Panc1 (cell line): ENCODE results near the gene ARFRP1. TPM values are rescaled to one million over a fixed set of nuclear protein-coding genes. Genes with fewer than 3 reads are reported as not detected.

Experiments
- ATAC-seq: fragments of 200-7000 bp; cut with Tn5 transposase; 2 replicates; pipeline ENCODE4 v1.9.1; 2020; ENCODE audit warnings: mild to moderate bottlenecking, moderate library complexity
- BruUV-seq: library from RNA; stranded (reverse); fragments of 400-500 nt; replicated peaks from 2 replicates; lab custom pipeline; 2021; lab: Mats Ljungman, UMichigan
- CTCF ChIA-PET: fragments of 300-600 bp; sonication (Branson Sonifier 250); formaldehyde crosslinking; loops from one replicate; lab custom pipeline; 2022; ENCODE audit warnings: antibody characterized with exemption; lab: Charles Lee
- POLR2A ChIA-PET: fragments of 300-600 bp; sonication (Branson Sonifier 250); formaldehyde crosslinking; loops from one replicate; lab custom pipeline; 2022; ENCODE audit warnings: antibody characterized with exemption; lab: Charles Lee
- DNase-seq: peaks from one replicate; pipeline ENCODE4 v3.0.0-alpha.2; 2010; ENCODE audit warnings: low read depth, low spot score
- H3K27ac ChIP-seq: 2 replicates; pipeline ENCODE4 v1.5.1; 2011; ENCODE audit warnings: mild to moderate bottlenecking, low read length, inconsistent platforms
- H3K27me3 ChIP-seq: fragments of 200-500 bp; sonication (Bioruptor generic); 2 replicates; pipeline ENCODE4 v1.6.0; 2014; ENCODE audit warnings: low read length, inconsistent platforms; ENCODE audit not compliant: control insufficient read depth, insufficient read depth
- H3K36me3 ChIP-seq: fragments of 200-500 bp; sonication (Bioruptor generic); 2 replicates; pipeline ENCODE4 v1.5.1; 2014; ENCODE audit warnings: inconsistent platforms, mild to moderate bottlenecking, low read length, moderate library complexity; ENCODE audit not compliant: control insufficient read depth, insufficient read depth
- H3K4me1 ChIP-seq: 2 replicates; pipeline ENCODE4 v1.5.1; 2011; ENCODE audit warnings: inconsistent platforms, mild to moderate bottlenecking, low read length, moderate library complexity; ENCODE audit not compliant: control insufficient read depth, insufficient read depth
- H3K4me3 ChIP-seq, 2 experiments: 2 replicates each; pipeline ENCODE4 v1.5.1; 2011 to 2012; ENCODE audit warnings: low read depth in 2 of 2, low read length in 2 of 2, mild to moderate bottlenecking in 2 of 2, inconsistent platforms in 1 of 2, moderate library complexity in 1 of 2
- H3K9me3 ChIP-seq: fragments of 200-500 bp; sonication (Bioruptor generic); 2 replicates; pipeline ENCODE4 v1.5.1; 2014; ENCODE audit warnings: low read depth, mild to moderate bottlenecking, inconsistent platforms, low read length, moderate library complexity; ENCODE audit not compliant: control insufficient read depth, insufficient read depth
- CTCF ChIP-seq: fragments of 450-650 bp; IDR thresholded peaks from 2 replicates; pipeline ENCODE4 v1.5.1; 2017; ENCODE audit warnings: mild to moderate bottlenecking
- POLR2AphosphoS5 ChIP-seq: IDR thresholded peaks from 2 replicates; pipeline ENCODE4 v1.6.1; 2012; ENCODE audit warnings: mild to moderate bottlenecking, low read depth, low read length, moderate library complexity
- SIN3A ChIP-seq: IDR thresholded peaks from 2 replicates; pipeline ENCODE4 v1.6.1; 2012; ENCODE audit warnings: low read depth, mild to moderate bottlenecking, low read length, moderate library complexity, borderline replicate concordance; ENCODE audit not compliant: insufficient read depth
- TCF7L2 ChIP-seq: IDR thresholded peaks from 2 replicates; pipeline ENCODE4 v1.6.1; 2011; ENCODE audit warnings: mild to moderate bottlenecking, low read depth, low read length, inconsistent platforms
- in situ Hi-C: cut with HindIII; loops from 2 replicates; pipeline ENCODE4 v1.10.0; 2016; ENCODE audit warnings: low sequenced_read_pairs, low pct_unique_long_range_greater_than_20kb
- intact Hi-C: fragments of 100-400 bp; cut with micrococcal nuclease; formaldehyde crosslinking; loops from one replicate; pipeline ENCODE4 v1.10.0; 2022; ENCODE audit not compliant: unreplicated experiment
- total RNA-seq: library from RNA; stranded (reverse); gene quantifications from one replicate; pipeline ENCODE4 v1.2.1, GENCODE V29; 2021; ENCODE audit not compliant: unreplicated experiment
- TF ChIP-seq, protein P1 (sequence below), 2 experiments: IDR thresholded peaks; 2 replicates each; pipeline ENCODE4 v1.6.1; 2011 to 2012; ENCODE audit warnings: low read depth in 2 of 2, control low read depth in 1 of 2, low read length in 1 of 2, mild to moderate bottlenecking in 1 of 2, moderate library complexity in 1 of 2; ENCODE audit not compliant: insufficient read depth in 1 of 2

Gene ARFRP1
- total RNA-seq, 1 experiment from 2014 or later, result 57.9 TPM

DNA sequence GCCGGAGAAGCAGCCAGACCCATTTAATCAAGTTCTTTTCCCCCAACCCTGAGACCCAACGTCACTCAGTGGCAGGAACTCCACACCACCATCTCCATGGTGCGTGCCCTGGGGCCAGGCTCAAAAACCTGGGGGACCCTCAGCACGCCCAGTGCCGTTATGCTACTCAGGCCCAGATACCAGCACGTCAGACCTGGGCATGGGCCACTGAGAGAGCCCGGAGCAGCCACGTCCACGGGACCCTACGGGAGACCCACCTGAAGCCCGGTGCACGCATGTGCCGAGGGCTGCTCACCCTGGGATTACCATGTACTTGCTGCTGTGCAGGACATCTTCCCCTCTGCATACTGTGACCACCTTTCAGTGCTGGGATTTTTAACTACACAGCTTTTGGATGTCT lies 45.6 kb upstream of the ARFRP1 start:
- ATAC-seq (no peak), DNase-seq (no peak)
- Histone ChIP-seq H3K36me3 (no peaks in the 10 kb centered on the region), H3K4me1 (no peaks in the 10 kb centered on the region), H3K4me3 (no peak overlapping the region), H3K27ac (no peak overlapping the region), H3K27me3 (no peaks in the 10 kb centered on the region), H3K9me3 (no peaks in the 10 kb centered on the region)
- intact Hi-C loops, result no loop called here
- TF ChIP-seq SIN3A (no peak), POLR2AphosphoS5 (no peak), CTCF (no peak), TCF7L2 (no peak)
- TF ChIP-seq, protein P1, sequence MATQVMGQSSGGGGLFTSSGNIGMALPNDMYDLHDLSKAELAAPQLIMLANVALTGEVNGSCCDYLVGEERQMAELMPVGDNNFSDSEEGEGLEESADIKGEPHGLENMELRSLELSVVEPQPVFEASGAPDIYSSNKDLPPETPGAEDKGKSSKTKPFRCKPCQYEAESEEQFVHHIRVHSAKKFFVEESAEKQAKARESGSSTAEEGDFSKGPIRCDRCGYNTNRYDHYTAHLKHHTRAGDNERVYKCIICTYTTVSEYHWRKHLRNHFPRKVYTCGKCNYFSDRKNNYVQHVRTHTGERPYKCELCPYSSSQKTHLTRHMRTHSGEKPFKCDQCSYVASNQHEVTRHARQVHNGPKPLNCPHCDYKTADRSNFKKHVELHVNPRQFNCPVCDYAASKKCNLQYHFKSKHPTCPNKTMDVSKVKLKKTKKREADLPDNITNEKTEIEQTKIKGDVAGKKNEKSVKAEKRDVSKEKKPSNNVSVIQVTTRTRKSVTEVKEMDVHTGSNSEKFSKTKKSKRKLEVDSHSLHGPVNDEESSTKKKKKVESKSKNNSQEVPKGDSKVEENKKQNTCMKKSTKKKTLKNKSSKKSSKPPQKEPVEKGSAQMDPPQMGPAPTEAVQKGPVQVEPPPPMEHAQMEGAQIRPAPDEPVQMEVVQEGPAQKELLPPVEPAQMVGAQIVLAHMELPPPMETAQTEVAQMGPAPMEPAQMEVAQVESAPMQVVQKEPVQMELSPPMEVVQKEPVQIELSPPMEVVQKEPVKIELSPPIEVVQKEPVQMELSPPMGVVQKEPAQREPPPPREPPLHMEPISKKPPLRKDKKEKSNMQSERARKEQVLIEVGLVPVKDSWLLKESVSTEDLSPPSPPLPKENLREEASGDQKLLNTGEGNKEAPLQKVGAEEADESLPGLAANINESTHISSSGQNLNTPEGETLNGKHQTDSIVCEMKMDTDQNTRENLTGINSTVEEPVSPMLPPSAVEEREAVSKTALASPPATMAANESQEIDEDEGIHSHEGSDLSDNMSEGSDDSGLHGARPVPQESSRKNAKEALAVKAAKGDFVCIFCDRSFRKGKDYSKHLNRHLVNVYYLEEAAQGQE (IDR thresholded peaks at IDR 0.05; ENCODE audit: insufficient read depth in 1 of 2, low read depth in 2 of 2, low read length in 1 of 2), result no peak
- in situ Hi-C loops, result no loop called here
- CTCF ChIA-PET, result no interaction called here
- POLR2A ChIA-PET, result interaction anchor here (0.5 kb wide), 1 partner anchor 22 kb away, joined by 3 read pairs; no protein-coding TSS in a partner anchor
- no TSS peak for BruUV-seq

GRCh38 chr20:63752411-63753101 lies 44.8 kb upstream of the ARFRP1 start:
- Histone ChIP-seq H3K27ac (no peak overlapping the region), H3K36me3 (no peaks in the 10 kb centered on the region), H3K4me1 (0 out of 2 replicates have a peak, but pooled peaks cover 2% of the 10 kb centered on the region), H3K27me3 (no peaks in the 10 kb centered on the region), H3K4me3 (no peak overlapping the region), H3K9me3 (no peaks in the 10 kb centered on the region)
- ChIA-PET CTCF (interaction anchor here (0.6 kb wide), 1 partner anchor 22 kb away, joined by 3 read pairs; no protein-coding TSS in a partner anchor), POLR2A (interaction anchor here (0.5 kb wide), 1 partner anchor 23 kb away, joined by 3 read pairs; no protein-coding TSS in a partner anchor)
- in situ Hi-C loops, result no loop called here
- ATAC-seq, result peak; percentile 32; the same call in 1 of the 2 replicates
- DNase-seq, result no peak
- no TSS peak for BruUV-seq
- TF ChIP-seq, protein P1 (IDR thresholded peaks at IDR 0.05; ENCODE audit: insufficient read depth in 1 of 2, low read depth in 2 of 2, low read length in 1 of 2), result no peak
- TF ChIP-seq POLR2AphosphoS5 (no peak), SIN3A (no peak), CTCF (no peak), TCF7L2 (no peak)
- intact Hi-C loops, result no loop called here
